Bronchial epithelial cell (primary cell): Measurements from ENCODE around the gene LRRC4B. TPM values are rescaled to one million over a fixed set of nuclear protein-coding genes. Genes with fewer than 3 reads are reported as not detected.

Source experiments
- DNase-seq: peaks from one replicate; pipeline ENCODE4 v3.0.0-alpha.2; 2010; ENCODE audit warnings: low read depth
- FAIRE-seq: peaks from 2 replicates; lab custom pipeline; 2011; peaks lifted over from hg19 to GRCh38; lab: Jason Lieb, UNC
- H3K27me3 ChIP-seq: 2 replicates; pipeline ENCODE4 v1.5.1; 2011; ENCODE audit warnings: low read length; ENCODE audit not compliant: control insufficient read depth, insufficient read depth
- H3K36me3 ChIP-seq: 2 replicates; pipeline ENCODE4 v1.5.1; 2011; ENCODE audit warnings: low read length; ENCODE audit not compliant: control insufficient read depth, insufficient read depth
- H3K4me3 ChIP-seq: 2 replicates; pipeline ENCODE4 v1.5.1; 2011; ENCODE audit warnings: mild to moderate bottlenecking, low read depth, low read length, control low read depth
- CTCF ChIP-seq: IDR thresholded peaks from 2 replicates; pipeline ENCODE4 v1.5.1; 2011; ENCODE audit warnings: mild to moderate bottlenecking, moderate library complexity, low read length, control low read depth, inconsistent platforms; ENCODE audit not compliant: insufficient read depth, severe bottlenecking
- total RNA-seq: library from RNA; depleted of rRNA; stranded (reverse); fragments of >200 nt; gene quantifications from 2 replicates; pipeline ENCODE4 v1.2.1, GENCODE V29; 2014

LRRC4B gene
- total RNA-seq, 1 donor from 2014 or later: not detected

GRCh38 chr19:50549927-50550593 lies 18.2 kb downstream of the LRRC4B start:
- FAIRE-seq (no peak), DNase-seq (no peak)
- peaks cover 3% of the 10 kb centered on the region for H3K27me3 ChIP-seq
- no peak for TF ChIP-seq CTCF
- H3K36me3 ChIP-seq: no peaks in the 10 kb centered on the region
- H3K4me3 ChIP-seq: no peak overlapping the region

- Histone ChIP-seq H3K36me3 (no peaks in the 10 kb centered on the region), H3K4me3 (no peak overlapping the region), H3K27me3 (peaks cover 2% of the 10 kb centered on the region)
- DNase-seq: no peak
- no peak for FAIRE-seq
- TF ChIP-seq CTCF: no peak
Measured at GRCh38 chr19:50549059-50549926, 18.9 kb downstream of the LRRC4B start.

GRCh38 chr19:50548191-50549058 lies 19.8 kb downstream of the LRRC4B start:
- FAIRE-seq: no peak
- TF ChIP-seq CTCF: no peak

GRCh38 chr19:50547385-50548190 lies 20.6 kb downstream of the LRRC4B start:
- TF ChIP-seq CTCF: no peak
- H3K36me3 ChIP-seq: no peaks in the 10 kb centered on the region
- FAIRE-seq: no peak

More at GRCh38 chr19:50548191-50549058, 19.8 kb downstream of the LRRC4B start:
- Histone ChIP-seq H3K36me3 (no peaks in the 10 kb centered on the region), H3K27me3 (peaks cover 2% of the 10 kb centered on the region), H3K4me3 (no peak overlapping the region)
- no peak for DNase-seq

GRCh38 chr19:50546527-50547221 lies 21.6 kb downstream of the LRRC4B start:
- H3K27me3 ChIP-seq: peaks cover 2% of the 10 kb centered on the region
- no peak overlapping the region for H3K4me3 ChIP-seq
- TF ChIP-seq CTCF: no peak
- no peaks in the 10 kb centered on the region for H3K36me3 ChIP-seq
- FAIRE-seq: no peak
- DNase-seq: no peak

More at GRCh38 chr19:50547385-50548190, 20.6 kb downstream of the LRRC4B start:
- DNase-seq: no peak
- Histone ChIP-seq H3K4me3 (no peak overlapping the region), H3K27me3 (peaks cover 2% of the 10 kb centered on the region)
